DMS153 treated with DMSO at 0.1 percent for 48 hours (cell line): ENCODE results near the gene GLIS2.
A peak's percentile ranks its signal among the peaks of the same experiment; 100 is the strongest.
"Not testable (repeated sequence)": the region's sequence is repeated elsewhere in the genome, so short reads cannot be mapped to it uniquely, and the experiment has no call there.

Experiments used
- DNase-seq: peaks from one replicate; lab custom pipeline; 2025; ENCODE audit not compliant: unreplicated experiment; lab: John Stamatoyannopoulos, UW

GLIS2 gene

DNA sequence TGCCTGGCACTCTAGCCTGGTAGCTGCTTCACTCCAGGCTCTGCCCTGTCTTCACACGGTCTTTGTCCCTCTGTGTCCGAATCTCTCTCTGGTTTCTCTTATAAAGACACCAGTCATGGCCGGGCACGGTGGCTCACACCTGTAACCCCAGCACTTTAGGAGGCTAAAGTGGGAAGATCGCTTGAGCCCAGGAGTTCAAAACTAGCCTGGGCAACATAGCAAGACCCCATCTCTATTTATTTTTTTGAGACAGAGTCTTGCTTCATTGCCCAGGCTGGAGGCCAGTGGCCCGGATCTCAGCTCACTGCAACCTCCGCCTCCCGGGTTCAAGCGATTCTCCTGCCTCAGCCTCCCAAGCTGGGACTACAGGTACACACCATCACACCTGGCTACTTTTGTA is 17.8 kb downstream of the GLIS2 start:
- not testable (repeated sequence) for DNase-seq

DNA sequence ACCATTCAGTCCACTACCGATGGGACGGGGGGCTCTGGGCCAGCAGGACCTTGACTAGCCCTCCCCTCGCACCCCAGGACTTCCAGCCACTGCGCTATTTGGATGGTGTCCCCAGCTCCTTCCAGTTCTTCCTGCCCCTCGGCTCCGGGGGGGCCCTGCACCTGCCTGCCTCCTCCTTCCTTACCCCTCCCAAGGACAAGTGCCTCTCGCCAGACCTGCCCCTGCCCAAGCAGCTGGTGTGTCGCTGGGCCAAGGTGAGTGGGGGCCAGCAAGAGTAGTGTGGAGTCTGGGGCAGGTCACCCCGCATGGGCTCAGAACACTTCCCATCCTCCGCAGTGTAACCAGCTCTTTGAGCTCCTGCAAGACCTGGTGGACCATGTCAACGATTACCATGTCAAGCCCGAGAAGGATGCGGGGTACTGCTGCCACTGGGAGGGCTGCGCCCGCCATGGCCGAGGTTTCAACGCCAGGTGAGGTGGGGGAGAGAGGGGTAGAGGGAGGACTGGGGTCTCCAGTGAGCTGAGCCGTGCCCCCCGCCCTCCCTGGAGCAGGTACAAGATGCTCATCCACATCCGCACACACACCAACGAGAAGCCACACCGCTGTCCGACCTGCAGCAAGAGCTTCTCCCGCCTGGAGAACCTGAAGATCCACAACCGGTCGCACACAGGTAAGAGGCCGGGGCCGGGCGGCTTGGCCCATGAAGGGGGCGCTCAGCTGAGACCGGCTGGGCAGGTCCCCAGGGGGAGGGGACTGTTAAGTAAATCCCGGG is 19.0 kb downstream of the GLIS2 start:
- no peak for DNase-seq

DNA sequence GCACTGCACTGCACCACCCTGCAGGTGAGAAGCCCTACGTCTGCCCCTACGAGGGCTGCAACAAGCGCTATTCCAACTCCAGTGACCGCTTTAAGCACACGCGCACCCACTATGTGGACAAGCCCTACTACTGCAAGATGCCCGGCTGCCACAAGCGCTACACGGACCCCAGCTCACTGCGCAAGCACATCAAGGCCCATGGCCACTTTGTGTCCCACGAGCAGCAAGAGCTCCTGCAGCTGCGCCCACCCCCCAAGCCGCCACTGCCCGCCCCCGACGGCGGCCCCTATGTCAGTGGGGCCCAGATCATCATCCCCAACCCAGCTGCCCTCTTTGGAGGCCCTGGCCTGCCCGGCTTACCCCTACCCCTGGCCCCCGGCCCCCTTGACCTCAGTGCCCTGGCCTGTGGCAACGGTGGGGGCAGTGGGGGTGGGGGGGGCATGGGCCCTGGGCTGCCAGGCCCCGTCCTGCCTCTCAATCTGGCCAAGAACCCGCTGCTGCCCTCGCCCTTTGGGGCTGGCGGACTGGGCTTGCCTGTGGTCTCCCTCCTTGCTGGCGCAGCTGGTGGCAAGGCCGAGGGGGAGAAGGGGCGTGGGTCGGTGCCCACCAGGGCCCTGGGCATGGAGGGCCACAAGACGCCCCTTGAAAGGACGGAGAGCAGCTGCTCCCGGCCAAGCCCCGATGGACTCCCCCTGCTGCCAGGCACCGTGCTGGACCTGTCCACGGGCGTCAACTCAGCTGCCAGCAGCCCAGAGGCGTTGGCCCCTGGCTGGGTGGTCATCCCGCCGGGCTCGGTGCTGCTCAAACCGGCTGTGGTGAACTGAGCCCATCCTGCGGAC is 21.1 kb downstream of the GLIS2 start:
- DNase-seq: no peak

DNA sequence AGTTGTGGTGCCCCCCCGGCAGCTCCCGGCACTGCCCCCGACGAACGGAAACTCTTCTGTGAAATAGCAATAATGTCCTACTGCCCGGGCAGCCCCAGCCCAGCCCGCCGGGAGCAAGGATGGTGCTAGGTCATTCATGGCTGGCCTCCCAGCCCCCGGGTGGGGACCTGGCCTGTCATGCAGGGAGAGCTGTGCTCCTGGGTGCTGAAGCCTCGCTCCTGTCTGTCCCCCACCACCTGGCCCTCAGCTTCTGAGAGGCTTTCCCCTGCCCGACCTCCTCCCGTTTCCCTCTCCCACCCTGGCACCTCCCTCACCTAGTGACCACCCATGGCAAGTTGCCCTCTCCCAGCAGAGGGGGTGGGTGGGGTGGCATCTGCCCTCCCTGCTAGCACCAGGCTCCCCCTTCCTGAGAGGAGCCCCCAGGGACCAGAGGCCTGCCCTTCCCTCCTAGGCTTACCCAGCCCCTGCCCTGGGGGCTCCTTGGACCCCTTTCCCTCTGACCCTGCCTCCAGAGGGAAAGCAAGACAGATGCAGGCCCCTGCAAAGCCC is 21.7 kb downstream of the GLIS2 start:
- no peak for DNase-seq

DNA sequence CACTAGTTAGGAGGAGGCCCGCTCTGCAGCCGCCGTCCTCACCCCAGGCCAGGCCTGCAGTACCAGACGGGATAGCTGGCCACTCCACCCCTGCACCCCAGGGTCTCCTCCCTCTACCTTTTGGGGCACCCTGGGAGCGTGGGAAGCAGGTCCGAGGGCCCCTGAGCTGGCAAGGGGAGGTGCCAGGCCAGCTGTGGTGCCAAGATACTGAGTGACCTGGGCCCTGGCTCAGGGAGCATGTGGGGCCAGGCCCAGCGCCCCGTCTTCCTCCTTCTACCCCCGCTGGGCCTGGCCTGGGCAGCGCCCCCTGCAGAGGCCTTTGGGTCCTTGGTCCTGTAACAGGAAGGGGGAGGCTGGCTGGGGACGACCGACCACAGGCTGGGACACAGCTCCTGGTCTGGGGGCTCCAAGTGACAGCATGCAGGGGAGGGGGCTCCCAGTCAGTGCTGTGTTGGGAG is 22.3 kb downstream of the GLIS2 start:
- DNase-seq: no peak

DNA sequence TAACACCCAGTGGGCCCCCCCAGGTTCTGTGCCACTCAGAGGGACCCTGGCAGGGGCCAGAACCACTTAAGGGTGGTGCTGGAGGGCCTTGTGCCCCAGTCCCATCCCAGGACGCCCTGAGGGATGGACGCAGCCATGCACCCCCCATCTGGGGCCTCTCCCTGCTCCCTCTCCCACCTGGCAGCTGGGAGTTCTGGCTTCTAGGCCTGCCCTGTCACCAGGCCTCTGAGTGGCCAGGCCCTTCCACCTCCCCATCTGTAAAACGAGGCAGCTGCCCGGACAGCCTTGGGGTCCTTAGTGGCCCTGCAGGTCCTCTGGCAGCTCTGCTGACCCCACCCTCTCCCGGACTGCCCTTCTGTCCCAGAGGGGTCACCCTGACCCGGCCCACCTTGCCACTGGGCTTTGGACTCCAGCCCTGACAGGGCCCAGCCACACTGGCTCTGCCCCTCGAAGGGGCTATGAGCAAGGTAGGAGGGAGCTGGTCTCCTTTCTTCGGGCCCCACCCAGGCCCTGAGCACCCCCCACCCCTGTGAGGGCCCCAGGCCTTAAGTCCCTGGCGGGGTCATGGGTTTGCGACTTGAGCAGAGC is 22.9 kb downstream of the GLIS2 start:
- no peak for DNase-seq

DNA sequence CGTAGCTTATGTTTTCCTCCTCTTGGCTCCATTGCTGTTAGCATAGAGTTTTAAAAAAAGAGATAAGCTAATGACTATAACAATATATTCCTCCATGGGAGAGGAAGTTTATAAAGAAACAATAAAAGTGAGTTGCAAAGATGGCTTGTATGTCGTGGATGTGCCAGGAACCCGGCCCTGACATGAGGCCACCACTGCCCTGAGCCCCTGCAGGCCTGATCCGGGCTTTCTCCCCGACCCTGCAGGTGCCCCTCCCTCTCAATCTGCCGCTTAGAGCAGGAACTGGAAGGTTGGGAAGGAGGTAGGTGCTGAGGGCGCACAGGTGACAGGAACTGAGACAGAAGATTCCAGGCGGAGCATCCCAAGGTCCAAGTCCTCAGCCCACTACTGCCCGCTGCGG is 23.6 kb downstream of the GLIS2 start:
- DNase-seq: no peak

DNA sequence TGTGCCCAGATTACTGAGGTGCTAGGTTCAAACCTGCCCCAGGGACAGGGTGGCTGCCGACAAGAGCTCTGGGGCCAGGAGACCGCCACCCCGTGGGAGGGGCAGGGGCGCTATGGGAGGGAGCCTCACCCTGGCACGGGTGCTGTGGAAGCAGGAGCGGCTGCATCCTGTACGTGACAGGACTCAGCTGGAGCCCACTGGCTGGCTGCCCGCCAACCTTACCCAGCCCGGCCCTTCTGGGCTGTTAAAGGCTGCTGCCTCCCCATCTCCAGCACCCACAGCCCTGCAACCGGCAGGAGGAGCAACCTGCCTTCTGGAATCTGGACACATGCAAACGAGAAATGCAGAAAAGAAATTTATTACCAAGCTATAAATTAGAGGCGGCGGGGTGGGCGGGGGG is 24.0 kb downstream of the GLIS2 start:
- no peak for DNase-seq

DNA sequence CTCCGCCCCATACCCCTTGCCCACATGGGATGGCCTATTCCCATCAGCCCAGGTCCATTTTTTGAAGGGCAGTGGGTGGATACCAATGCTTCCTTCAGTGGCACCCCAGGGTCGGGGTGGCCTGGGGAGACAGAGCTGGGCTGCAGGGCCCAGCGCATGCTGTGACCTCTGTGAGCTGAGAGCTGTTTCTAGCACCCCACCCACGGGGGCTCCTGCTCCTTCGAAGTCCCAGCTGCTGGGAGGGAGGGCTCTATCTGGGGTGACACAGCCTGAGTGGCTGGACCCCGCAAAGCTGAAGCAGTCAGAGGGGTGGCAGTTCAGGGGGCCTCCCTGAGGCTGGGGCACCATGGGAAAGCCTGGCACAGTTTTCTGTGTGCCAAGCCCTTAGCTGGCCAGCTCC is 24.6 kb downstream of the GLIS2 start:
- DNase-seq: no peak

DNA sequence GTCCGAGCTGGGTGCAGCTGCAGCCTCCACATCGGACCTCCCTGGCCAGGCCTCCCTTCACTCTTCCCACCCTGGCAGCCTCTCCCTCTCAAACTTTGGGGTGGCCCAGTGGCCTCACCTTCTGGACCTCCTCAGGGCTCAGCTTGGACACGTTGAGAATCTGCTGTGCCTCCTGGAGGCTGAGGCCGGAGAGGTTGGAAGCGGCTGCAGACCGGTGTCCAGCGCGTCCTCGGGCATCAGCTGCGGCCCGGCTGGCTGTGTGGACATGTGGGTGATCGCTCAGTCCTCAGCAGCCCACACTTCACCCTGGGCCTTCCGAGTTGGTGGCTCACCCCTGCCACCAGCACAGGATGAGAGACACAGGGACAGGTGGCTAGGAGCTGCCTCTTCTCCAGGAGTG is 25.4 kb downstream of the GLIS2 start:
- DNase-seq: no peak

DNA sequence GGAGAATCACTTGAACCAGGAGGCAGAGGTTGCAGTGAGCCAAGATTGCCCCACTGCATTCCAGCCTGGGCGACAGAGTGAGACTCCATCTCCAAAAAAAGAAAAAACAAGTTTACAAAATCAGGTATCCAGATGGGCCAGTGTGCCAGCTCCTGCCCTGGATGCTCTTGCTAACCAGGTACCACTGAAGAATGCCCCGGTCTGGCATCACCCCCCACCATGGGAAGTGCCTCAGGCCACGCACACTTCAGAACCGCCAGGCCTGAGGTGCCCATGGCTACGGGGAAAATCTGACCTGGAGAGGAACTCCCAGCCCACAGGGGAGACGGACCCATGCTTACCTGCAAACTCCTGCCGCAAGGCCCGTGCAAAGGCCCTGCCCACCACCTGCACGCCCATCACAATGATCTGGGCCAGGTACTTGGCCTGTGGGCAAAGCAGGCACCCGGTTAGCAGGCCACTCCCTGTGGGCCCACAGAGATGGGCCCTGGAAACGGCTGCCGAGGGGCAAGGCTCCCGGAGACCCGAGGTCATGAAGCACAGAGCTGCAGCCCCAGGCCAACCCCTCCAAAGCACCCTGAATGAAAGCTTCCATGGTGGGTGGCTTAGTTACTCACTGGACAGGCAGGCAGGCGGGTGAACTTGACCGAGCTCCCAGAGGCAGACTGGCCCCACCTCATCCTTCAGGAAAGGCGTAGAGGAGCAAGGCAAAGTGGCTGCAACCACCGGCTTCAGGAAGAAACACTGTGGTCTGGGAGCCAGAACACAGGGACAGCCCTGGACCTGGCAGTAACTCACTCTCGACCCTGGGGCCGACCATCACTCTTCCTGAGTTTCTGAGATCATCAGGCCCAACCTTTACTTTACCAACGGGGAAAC is 27.2 kb downstream of the GLIS2 start:
- no peak for DNase-seq

DNA sequence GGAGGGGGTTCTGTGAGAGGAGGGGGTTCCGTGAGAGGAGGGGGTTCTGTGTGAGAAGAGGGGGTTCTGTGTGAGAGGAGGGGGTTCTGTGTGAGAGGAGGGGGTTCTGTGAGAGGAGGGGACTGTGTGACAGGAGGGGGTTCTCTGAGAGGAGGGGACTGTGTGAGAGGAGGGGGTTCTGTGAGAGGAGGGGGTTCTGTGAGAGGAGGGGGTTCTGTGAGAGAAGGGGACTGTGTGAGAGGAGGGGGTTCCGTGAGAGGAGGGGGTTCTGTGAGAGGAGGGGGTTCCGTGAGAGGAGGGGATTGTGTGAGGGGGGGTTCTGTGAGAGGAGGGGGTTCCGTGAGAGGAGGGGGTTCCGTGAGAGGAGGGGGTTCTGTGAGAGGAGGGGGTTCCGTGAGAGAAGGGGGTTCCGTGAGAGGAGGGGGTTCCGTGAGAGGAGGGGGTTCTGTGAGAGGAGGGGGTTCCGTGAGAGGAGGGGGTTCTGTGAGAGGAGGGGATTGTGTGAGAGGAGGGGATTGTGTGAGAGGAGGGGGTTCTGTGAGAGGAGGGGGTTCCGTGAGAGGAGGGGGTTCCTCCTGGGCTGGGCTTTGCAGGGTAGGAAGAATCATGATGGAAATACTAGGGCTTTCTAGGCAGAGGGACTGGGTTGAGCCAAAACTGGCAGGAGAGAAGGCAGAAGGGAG is 28.6 kb downstream of the GLIS2 start:
- DNase-seq: not testable (repeated sequence)

DNA sequence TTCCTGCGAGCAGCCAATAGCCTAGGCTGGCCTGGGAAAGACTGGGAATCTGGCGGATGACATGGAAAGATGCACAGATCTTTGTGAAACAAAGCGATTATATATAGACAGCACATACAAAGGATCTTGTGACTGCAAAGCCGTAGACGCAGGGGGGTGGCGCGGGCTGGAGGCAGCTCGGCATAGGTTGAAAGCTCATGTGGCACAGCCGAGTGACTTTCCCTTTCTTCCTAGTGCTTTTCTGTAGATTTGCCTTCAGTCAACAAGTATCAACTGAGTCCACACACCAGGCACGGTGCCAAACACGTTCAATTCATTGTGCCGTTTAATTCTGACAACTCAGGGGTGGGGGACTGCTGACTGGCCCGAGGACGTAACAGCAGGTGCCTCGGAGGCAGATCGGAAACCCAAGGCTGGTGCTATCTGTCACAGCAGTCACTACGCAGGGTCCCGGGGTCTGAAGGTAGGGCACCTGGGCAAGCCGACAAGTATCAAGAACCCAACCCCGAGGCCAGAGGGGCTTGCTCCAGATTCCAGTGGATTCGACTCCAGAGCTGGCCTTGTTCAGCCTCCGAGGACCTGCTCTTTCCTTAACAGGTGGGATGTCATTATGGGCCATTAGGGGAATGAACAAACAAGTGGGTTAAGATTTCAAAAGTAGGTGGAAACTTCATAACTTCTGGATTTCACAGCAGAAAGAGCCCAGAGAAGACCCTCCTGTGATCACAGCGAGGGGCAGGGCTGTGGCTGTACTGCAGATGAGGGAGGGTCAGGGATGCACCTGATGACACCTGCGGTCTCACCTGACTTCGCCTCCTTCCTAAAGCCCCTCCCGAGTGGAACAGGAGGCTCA is 29.3 kb downstream of the GLIS2 start:
- DNase-seq: peak; percentile 54

DNA sequence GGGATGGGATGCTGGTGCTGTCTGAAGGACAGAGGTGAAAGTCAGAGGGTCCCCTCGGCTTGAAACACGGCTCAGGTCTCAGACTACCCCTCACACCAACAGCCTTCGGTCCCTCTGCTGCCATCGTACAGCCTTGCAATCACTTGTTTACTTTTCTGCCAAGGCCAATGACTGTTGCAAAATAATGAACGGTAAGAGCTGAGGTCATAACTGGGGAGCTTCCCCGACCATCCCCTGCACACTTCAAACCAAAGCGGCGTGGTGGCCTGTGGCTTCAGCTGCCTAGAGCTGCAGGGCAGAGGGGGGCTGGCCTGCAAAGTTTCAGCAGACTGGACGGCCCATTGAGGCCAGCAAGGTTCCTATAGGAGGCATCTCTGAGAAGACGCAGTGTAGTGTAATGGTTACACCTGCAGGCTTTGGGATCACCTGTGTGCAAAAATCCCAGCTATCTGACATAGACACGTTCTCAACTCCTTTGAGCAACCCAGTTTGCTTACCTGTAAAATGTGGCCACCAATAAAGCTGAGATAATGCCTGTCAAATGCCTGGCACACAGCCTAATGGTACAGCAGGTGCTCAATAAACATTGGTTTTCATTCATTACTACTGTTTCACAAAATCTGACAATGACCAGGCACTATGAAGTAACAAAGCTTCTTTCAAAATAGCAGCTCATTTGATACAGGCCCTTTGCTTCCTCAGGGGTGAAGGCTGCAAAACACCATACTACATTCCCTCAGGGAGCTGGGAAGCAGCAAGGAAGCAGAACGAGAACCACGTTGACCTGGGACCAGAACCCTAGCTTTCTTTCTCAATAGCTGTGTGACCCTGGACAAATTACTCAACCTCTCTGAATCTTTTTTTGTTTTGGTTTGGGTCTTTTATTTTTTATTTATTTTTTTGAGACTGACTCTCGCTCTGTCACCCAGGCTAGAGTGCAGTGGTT is 30.2 kb downstream of the GLIS2 start:
- peak; percentile 55 for DNase-seq

DNA sequence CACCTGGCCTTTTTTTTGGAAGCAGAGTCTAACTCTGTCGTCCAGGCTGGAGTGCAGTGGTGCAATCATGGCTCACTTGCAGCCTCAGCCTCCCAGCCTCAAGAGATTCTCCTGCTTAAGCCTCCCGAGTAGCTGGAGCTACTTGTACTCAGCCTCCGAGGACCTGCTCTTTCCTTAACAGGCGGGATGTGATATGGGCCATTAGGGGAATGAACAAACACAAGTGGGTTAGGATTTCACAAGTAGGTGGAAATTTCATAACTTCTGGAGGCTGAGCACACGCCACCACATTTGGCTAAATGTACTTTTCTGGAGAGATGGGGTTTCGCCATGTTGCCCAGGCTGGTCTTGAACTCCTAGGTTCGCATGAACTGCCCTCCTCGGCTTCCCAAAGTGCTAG is 31.1 kb downstream of the GLIS2 start:
- DNase-seq: no peak

DNA sequence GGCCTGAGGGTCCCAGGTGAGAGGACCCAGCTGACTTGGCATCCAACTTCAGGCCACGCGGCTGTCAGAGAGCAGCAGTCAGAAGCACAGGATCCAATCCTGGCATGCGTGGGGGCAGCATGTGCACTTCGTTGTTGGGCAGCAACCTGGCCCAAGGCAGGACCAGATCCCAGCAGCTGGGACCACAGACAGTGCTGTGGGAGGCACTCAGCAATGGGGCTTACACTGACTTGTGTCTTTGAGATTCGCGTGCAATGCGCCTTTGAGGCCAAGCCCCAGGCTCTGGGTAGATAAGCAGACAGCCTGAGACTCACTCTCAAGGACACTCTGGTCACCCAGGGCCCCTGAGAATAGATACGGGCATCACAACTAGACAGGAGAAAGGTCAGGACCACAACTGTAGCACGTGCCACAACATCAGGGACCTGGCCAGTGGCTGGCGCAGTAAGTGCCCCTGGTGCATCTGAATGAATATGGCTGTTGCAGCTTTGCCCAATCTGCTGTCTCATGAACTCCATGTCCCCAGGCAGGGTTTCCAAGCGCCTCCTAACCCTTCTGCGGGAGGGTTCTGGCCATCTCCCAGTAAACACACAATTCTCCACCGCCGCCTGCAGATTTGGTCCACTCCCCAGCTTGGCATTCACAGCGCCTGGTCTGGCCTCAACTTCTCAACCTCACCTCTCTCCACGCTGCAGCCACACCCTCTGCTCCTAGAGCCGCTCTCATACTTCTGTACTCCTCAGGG is 32.1 kb downstream of the GLIS2 start:
- DNase-seq: no peak

DNA sequence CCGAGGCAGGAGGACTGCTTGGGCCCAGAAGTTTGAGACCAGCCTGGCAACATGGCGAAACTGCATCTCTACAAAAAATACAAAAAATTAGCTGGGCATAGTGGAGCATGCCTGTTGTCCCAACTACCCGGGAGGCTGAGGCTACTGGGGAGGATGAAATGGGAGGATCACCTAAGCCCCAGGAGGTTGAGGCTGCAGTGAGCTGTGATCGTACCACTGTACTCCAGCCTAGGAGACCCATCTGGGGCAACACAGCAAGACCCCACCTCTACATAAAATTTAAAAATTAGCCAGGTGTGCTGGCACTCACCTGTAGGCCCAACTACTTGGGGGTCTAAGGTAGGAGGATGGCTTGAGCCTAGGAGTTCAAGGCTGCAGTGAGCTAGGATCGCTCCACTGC is 33.5 kb downstream of the GLIS2 start:
- DNase-seq: no peak
